GM12878 (cell line): Measurements from ENCODE around the gene B4GALT5. TPM values are rescaled to one million over a fixed set of nuclear protein-coding genes. Genes with fewer than 3 reads are reported as not detected.

Experiments used
- BCLAF1 ChIP-seq: fragments of 450-650 bp; IDR thresholded peaks from 2 replicates; pipeline ENCODE4 v1.6.1; 2017; ENCODE audit warnings: antibody characterized with exemption, mild to moderate bottlenecking, moderate library complexity
- CREB1 ChIP-seq: IDR thresholded peaks from 2 replicates; pipeline ENCODE4 v1.6.1; 2012; ENCODE audit warnings: low read depth, mild to moderate bottlenecking, inconsistent platforms
- EGR1 ChIP-seq, 2 experiments: IDR thresholded peaks; 1 replicate in 1 of 2; 2 replicates in 1 of 2; pipeline ENCODE4 v1.6.1; 2011 to 2012; ENCODE audit warnings: low read depth in 2 of 2, low read length in 2 of 2, borderline replicate concordance in 1 of 2, mild to moderate bottlenecking in 1 of 2, moderate library complexity in 1 of 2
- GATAD2B ChIP-seq: fragments of 450-650 bp; conservative IDR thresholded peaks from 2 replicates; pipeline ENCODE4 v1.6.1; 2017; ENCODE audit warnings: low read depth, mild to moderate bottlenecking, moderate library complexity
- MEF2B ChIP-seq: fragments of 450-650 bp; IDR thresholded peaks from 2 replicates; pipeline ENCODE4 v1.6.1; 2018; ENCODE audit warnings: mild to moderate bottlenecking, moderate library complexity; ENCODE audit not compliant: partially characterized antibody, poor library complexity, severe bottlenecking
- SMARCA5 ChIP-seq: fragments of 450-650 bp; IDR thresholded peaks from 2 replicates; pipeline ENCODE4 v1.6.1; 2017; ENCODE audit warnings: mild to moderate bottlenecking
- ZNF622 ChIP-seq: fragments of 450-650 bp; IDR thresholded peaks from 2 replicates; pipeline ENCODE4 v1.6.1; 2017; ENCODE audit warnings: mild to moderate bottlenecking, inconsistent platforms
- polyA plus RNA-seq, 11 experiments: library from polyadenylated mRNA; depleted of rRNA in 4 of 11; unstranded in 6 of 11; stranded (reverse) in 5 of 11; fragments of >200 nt; fragmentation: Nextera tagmentation in 4 of 11; fragmentation: Illumina TruSeq in 1 of 11; extraction: Ambion mirVana in 4 of 11; extraction: Trizol in 1 of 11; gene quantifications; 1 replicate in 1 of 11; 2 replicates in 10 of 11; pipeline versions ENCODE4 v1.2.1 to v1.2.3, GENCODE V29; 2011 to 2016; ENCODE audit warnings: inconsistent platforms in 2 of 11, missing spikeins in 2 of 11, low read depth in 1 of 11
- total RNA-seq, 4 experiments: library from RNA; depleted of rRNA in 3 of 4; stranded (reverse); fragments of >200 nt in 3 of 4; fragmentation: Illumina TruSeq in 1 of 4; extraction: Trizol in 1 of 4; gene quantifications; 2 replicates each; pipeline versions ENCODE4 v1.2.1 to v1.2.3, GENCODE V29; 2013 to 2021
- TF ChIP-seq, protein P1 (sequence below), 3 experiments: IDR thresholded peaks in 2 of 3; conservative IDR thresholded peaks in 1 of 3; 2 replicates each; pipeline ENCODE4 v1.5.1; 2011; ENCODE audit warnings: low read depth in 3 of 3, low read length in 3 of 3, mild to moderate bottlenecking in 3 of 3, control low read depth in 2 of 3, moderate library complexity in 2 of 3, inconsistent platforms in 1 of 3, mixed read lengths in 1 of 3; ENCODE audit not compliant: control insufficient read depth in 2 of 3, insufficient read depth in 1 of 3; ENCODE audit errors: extremely low read depth in 1 of 3

B4GALT5 gene
- total and polyA plus RNA-seq, 10 of the 15 experiments (the other 5 are each of a cell fraction or from before 2014, with no cell fraction given): 2.0 to 55.5 (median 20.2) TPM

- TF ChIP-seq BCLAF1: no peak
- no peak for TF ChIP-seq EGR1 (IDR thresholded peaks at IDR 0.05; ENCODE audit: borderline replicate concordance in 1 of 2, low read depth in 2 of 2, low read length in 2 of 2)
- TF ChIP-seq SMARCA5: 0 out of 2 replicates have a peak, but pooled peaks have one; percentile 55
- TF ChIP-seq, protein P1, sequence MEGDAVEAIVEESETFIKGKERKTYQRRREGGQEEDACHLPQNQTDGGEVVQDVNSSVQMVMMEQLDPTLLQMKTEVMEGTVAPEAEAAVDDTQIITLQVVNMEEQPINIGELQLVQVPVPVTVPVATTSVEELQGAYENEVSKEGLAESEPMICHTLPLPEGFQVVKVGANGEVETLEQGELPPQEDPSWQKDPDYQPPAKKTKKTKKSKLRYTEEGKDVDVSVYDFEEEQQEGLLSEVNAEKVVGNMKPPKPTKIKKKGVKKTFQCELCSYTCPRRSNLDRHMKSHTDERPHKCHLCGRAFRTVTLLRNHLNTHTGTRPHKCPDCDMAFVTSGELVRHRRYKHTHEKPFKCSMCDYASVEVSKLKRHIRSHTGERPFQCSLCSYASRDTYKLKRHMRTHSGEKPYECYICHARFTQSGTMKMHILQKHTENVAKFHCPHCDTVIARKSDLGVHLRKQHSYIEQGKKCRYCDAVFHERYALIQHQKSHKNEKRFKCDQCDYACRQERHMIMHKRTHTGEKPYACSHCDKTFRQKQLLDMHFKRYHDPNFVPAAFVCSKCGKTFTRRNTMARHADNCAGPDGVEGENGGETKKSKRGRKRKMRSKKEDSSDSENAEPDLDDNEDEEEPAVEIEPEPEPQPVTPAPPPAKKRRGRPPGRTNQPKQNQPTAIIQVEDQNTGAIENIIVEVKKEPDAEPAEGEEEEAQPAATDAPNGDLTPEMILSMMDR (IDR thresholded peaks at IDR 0.05 in 2 of 3, conservative IDR thresholded peaks at IDR 0.05 in 1 of 3; ENCODE audit: control insufficient read depth in 2 of 3, extremely low read depth in 1 of 3, insufficient read depth in 1 of 3, low read depth in 3 of 3, low read length in 3 of 3): peak; percentile 90 to 99 (median 98)
- no peak for TF ChIP-seq ZNF622
- TF ChIP-seq CREB1: peak; percentile 33; the same call in 1 of the 2 replicates
- TF ChIP-seq GATAD2B: no peak
- TF ChIP-seq MEF2B: no peak
- TF ChIP-seq, all 136 proteins: peak for 16
Measured at GRCh38 chr20:49608752-49609670, 104.7 kb downstream of the B4GALT5 start (continued).
